K562 (cell line): Measurements from ENCODE around the gene RTF1. TPM values are rescaled to one million over a fixed set of nuclear protein-coding genes. Genes with fewer than 3 reads are reported as not detected.
A peak's percentile ranks its signal among the peaks of the same experiment; 100 is the strongest.

Experiments
- BRF1 ChIP-seq: IDR thresholded peaks from 3 replicates; pipeline ENCODE4 v1.6.1; 2011; ENCODE audit warnings: borderline replicate concordance, mild to moderate bottlenecking; ENCODE audit not compliant: insufficient read length; ENCODE audit errors: extremely low read depth
- CBFA2T2 ChIP-seq: fragments of 450-650 bp; conservative IDR thresholded peaks from 2 replicates; pipeline ENCODE4 v1.6.1; 2017; ENCODE audit warnings: mild to moderate bottlenecking
- CREBBP ChIP-seq: IDR thresholded peaks from one replicate; pipeline ENCODE4 v1.6.1; 2012; ENCODE audit warnings: low read depth, mild to moderate bottlenecking, control low read depth, inconsistent platforms, low read length
- EGR1 ChIP-seq: fragments of 450-650 bp; conservative IDR thresholded peaks from 2 replicates; pipeline ENCODE4 v1.6.1; 2017; ENCODE audit warnings: mild to moderate bottlenecking
- GTF2E2 ChIP-seq: fragments of 200-800 bp; sonication (Bioruptor generic); IDR thresholded peaks from 2 replicates; pipeline ENCODE4 v1.6.1; 2016; ENCODE audit warnings: missing genetic modification characterization, missing compliant biosample characterization
- HDAC1 ChIP-seq, 2 experiments: fragments of 450-650 bp; IDR thresholded peaks; 2 replicates each; pipeline ENCODE4 v1.6.1; 2016 to 2017; ENCODE audit warnings: inconsistent platforms in 1 of 2, mild to moderate bottlenecking in 1 of 2, moderate library complexity in 1 of 2
- KLF1 ChIP-seq: fragments of 450-650 bp; IDR thresholded peaks from 2 replicates; pipeline ENCODE4 v1.6.1; 2016; ENCODE audit warnings: missing genetic modification characterization, missing compliant biosample characterization
- MBD2 ChIP-seq: sonication (generic); IDR thresholded peaks from 2 replicates; pipeline ENCODE4 v1.6.1; 2016; ENCODE audit warnings: low read depth, borderline replicate concordance
- NCOA6 ChIP-seq: fragments of 450-650 bp; IDR thresholded peaks from 2 replicates; pipeline ENCODE4 v1.6.1; 2017; ENCODE audit warnings: mild to moderate bottlenecking
- PHB ChIP-seq: fragments of 250-450 bp; sonication (Bioruptor Pico); IDR thresholded peaks from 2 replicates; pipeline ENCODE4 v1.5.0; 2021
- POU5F1 ChIP-seq: fragments of 150-350 bp; IDR thresholded peaks from 2 replicates; pipeline ENCODE4 v1.6.1; 2014; ENCODE audit warnings: borderline replicate concordance, low read length, low read depth, mild to moderate bottlenecking; ENCODE audit not compliant: partially characterized antibody
- RFX7 ChIP-seq: fragments of 250-450 bp; sonication (Bioruptor Pico); IDR thresholded peaks from 2 replicates; pipeline ENCODE4 v1.5.1; 2021; ENCODE audit warnings: mild to moderate bottlenecking
- SAFB2 ChIP-seq: fragments of 200-400 bp; formaldehyde crosslinking; IDR thresholded peaks from 2 replicates; pipeline ENCODE4 v1.6.1; 2018; ENCODE audit warnings: borderline replicate concordance, low read length, low read depth, moderate library complexity; ENCODE audit not compliant: severe bottlenecking
- TRIM28 ChIP-seq: fragments of 450-650 bp; IDR thresholded peaks from 2 replicates; pipeline ENCODE4 v1.6.1; 2017
- U2AF1 ChIP-seq: fragments of 200-400 bp; formaldehyde crosslinking; optimal IDR thresholded peaks from 2 replicates; pipeline ENCODE3; 2017; ENCODE audit warnings: mild to moderate bottlenecking, low read depth, low read length, moderate library complexity
- ZNF274 ChIP-seq: IDR thresholded peaks from 2 replicates; pipeline ENCODE4 v1.6.1; 2011; ENCODE audit warnings: low read depth, mild to moderate bottlenecking, low read length, moderate library complexity, borderline replicate concordance
- ZNF584 ChIP-seq: fragments of 200-800 bp; sonication (Bioruptor generic); IDR thresholded peaks from 2 replicates; pipeline ENCODE4 v1.6.1; 2016; ENCODE audit warnings: low read depth, mild to moderate bottlenecking, missing genetic modification characterization, missing compliant biosample characterization
- ZNF644 ChIP-seq: fragments of 200-800 bp; sonication (Bioruptor generic); IDR thresholded peaks from 2 replicates; pipeline ENCODE4 v1.6.1; 2016; ENCODE audit warnings: low read depth, missing genetic modification characterization, missing compliant biosample characterization
- polyA plus RNA-seq, 8 experiments: library from polyadenylated mRNA; depleted of rRNA in 4 of 8; stranded (reverse) in 5 of 8; unstranded in 3 of 8; fragments of >200 nt; fragmentation: Nextera tagmentation in 2 of 8; fragmentation: Illumina TruSeq in 1 of 8; extraction: Ambion mirVana in 2 of 8; extraction: Trizol in 1 of 8; gene quantifications; 2 replicates each; pipeline versions ENCODE4 v1.2.1 to v1.2.3, GENCODE V29; 2011 to 2014; ENCODE audit warnings: inconsistent platforms in 1 of 8, missing spikeins in 1 of 8
- total RNA-seq, 7 experiments: library from RNA; depleted of rRNA in 6 of 7; stranded (reverse); fragments of >200 nt in 6 of 7; fragmentation: Illumina TruSeq in 2 of 7; extraction: Trizol in 2 of 7; gene quantifications; 2 replicates each; pipeline versions ENCODE4 v1.2.1 to v1.2.3, GENCODE V29; 2011 to 2021; ENCODE audit warnings: low replicate concordance in 1 of 7
- TF ChIP-seq, protein P1 (sequence below): fragments of 450-650 bp; IDR thresholded peaks from 2 replicates; pipeline ENCODE4 v1.6.1; 2016; ENCODE audit warnings: mild to moderate bottlenecking, moderate library complexity

The RTF1 gene
- total and polyA plus RNA-seq, 9 of the 15 experiments (the other 6 are each of a cell fraction or from before 2014, with no cell fraction given) = 7.6 to 69.5 (median 31.5) TPM

DNA sequence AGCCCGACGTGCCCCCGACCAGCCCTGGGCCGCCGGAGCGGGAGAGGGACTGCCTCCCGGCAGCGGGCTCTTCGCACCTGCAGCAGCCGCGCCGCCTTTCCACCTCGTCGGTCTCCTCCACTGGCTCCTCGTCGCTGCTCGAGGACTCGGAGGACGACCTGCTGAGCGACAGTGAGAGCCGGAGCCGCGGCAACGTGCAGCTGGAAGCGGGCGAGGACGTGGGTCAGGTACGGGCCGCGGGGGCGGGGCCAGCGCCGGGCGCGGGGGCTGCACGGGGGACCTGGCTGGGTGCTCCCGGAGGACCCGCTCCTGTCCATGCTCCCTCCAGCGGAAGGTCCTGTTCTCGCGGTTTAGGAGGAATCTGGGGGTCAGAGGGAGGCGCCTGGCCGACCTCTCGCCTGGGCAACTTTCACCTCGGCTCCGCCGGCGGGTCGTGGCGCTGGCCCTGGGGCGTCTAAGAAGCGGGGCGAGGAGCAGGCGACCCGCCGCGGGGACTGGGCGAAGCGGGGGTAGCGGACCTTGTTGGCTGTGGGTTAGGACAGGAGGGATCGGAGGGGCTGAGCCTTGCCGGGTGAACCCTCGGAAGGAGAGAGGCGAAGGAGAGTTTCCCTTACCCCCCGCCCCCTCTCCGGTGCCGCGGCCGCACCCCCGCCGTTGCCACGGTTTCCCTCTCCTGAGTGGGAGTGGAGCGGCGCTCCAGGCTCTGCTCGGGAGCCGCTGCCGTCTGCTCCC is 77.5 kb downstream of the RTF1 start (continued):
- no peak for TF ChIP-seq ZNF644 (tag)
- TF ChIP-seq BRF1 = no peak
- TF ChIP-seq RFX7 (CRISPR knock-in tag) = no peak
- TF ChIP-seq EGR1 = peak; percentile 69
- TF ChIP-seq ZNF584 = no peak
- no peak for TF ChIP-seq CBFA2T2
- TF ChIP-seq MBD2 = 0 out of 2 replicates have a peak, but pooled peaks have one; percentile 15
- TF ChIP-seq, protein P1, sequence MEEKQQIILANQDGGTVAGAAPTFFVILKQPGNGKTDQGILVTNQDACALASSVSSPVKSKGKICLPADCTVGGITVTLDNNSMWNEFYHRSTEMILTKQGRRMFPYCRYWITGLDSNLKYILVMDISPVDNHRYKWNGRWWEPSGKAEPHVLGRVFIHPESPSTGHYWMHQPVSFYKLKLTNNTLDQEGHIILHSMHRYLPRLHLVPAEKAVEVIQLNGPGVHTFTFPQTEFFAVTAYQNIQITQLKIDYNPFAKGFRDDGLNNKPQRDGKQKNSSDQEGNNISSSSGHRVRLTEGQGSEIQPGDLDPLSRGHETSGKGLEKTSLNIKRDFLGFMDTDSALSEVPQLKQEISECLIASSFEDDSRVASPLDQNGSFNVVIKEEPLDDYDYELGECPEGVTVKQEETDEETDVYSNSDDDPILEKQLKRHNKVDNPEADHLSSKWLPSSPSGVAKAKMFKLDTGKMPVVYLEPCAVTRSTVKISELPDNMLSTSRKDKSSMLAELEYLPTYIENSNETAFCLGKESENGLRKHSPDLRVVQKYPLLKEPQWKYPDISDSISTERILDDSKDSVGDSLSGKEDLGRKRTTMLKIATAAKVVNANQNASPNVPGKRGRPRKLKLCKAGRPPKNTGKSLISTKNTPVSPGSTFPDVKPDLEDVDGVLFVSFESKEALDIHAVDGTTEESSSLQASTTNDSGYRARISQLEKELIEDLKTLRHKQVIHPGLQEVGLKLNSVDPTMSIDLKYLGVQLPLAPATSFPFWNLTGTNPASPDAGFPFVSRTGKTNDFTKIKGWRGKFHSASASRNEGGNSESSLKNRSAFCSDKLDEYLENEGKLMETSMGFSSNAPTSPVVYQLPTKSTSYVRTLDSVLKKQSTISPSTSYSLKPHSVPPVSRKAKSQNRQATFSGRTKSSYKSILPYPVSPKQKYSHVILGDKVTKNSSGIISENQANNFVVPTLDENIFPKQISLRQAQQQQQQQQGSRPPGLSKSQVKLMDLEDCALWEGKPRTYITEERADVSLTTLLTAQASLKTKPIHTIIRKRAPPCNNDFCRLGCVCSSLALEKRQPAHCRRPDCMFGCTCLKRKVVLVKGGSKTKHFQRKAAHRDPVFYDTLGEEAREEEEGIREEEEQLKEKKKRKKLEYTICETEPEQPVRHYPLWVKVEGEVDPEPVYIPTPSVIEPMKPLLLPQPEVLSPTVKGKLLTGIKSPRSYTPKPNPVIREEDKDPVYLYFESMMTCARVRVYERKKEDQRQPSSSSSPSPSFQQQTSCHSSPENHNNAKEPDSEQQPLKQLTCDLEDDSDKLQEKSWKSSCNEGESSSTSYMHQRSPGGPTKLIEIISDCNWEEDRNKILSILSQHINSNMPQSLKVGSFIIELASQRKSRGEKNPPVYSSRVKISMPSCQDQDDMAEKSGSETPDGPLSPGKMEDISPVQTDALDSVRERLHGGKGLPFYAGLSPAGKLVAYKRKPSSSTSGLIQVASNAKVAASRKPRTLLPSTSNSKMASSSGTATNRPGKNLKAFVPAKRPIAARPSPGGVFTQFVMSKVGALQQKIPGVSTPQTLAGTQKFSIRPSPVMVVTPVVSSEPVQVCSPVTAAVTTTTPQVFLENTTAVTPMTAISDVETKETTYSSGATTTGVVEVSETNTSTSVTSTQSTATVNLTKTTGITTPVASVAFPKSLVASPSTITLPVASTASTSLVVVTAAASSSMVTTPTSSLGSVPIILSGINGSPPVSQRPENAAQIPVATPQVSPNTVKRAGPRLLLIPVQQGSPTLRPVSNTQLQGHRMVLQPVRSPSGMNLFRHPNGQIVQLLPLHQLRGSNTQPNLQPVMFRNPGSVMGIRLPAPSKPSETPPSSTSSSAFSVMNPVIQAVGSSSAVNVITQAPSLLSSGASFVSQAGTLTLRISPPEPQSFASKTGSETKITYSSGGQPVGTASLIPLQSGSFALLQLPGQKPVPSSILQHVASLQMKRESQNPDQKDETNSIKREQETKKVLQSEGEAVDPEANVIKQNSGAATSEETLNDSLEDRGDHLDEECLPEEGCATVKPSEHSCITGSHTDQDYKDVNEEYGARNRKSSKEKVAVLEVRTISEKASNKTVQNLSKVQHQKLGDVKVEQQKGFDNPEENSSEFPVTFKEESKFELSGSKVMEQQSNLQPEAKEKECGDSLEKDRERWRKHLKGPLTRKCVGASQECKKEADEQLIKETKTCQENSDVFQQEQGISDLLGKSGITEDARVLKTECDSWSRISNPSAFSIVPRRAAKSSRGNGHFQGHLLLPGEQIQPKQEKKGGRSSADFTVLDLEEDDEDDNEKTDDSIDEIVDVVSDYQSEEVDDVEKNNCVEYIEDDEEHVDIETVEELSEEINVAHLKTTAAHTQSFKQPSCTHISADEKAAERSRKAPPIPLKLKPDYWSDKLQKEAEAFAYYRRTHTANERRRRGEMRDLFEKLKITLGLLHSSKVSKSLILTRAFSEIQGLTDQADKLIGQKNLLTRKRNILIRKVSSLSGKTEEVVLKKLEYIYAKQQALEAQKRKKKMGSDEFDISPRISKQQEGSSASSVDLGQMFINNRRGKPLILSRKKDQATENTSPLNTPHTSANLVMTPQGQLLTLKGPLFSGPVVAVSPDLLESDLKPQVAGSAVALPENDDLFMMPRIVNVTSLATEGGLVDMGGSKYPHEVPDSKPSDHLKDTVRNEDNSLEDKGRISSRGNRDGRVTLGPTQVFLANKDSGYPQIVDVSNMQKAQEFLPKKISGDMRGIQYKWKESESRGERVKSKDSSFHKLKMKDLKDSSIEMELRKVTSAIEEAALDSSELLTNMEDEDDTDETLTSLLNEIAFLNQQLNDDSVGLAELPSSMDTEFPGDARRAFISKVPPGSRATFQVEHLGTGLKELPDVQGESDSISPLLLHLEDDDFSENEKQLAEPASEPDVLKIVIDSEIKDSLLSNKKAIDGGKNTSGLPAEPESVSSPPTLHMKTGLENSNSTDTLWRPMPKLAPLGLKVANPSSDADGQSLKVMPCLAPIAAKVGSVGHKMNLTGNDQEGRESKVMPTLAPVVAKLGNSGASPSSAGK = peak; percentile 94
- 0 out of 2 replicates have a peak, but pooled peaks have one; percentile 9 for TF ChIP-seq ZNF274
- no peak for TF ChIP-seq HDAC1 (IDR thresholded peaks at IDR 0.05)
- no peak for TF ChIP-seq SAFB2
- TF ChIP-seq KLF1 (tag) = no peak
- TF ChIP-seq POU5F1 = no peak
- no peak for TF ChIP-seq U2AF1
- no peak for TF ChIP-seq CREBBP
- TF ChIP-seq PHB (CRISPR knock-in tag) = no peak
- TF ChIP-seq NCOA6 = peak; percentile 69
- no peak for TF ChIP-seq GTF2E2
- TF ChIP-seq TRIM28 = no peak
